ENCODE data around the gene MERTK. TPM values are rescaled to one million over a fixed set of nuclear protein-coding genes. Genes with fewer than 3 reads are reported as not detected.
A peak's percentile ranks its signal among the peaks of the same experiment; 100 is the strongest.

Gene MERTK
- total and polyA plus RNA-seq, 10 of the 15 experiments (the other 5 are each of a cell fraction or from before 2014, with no cell fraction given): 0.13 to 30.6 (median 0.50) TPM

- intact Hi-C loops (cut with micrococcal nuclease; ENCODE audit: unreplicated experiment) (loop anchor here (10.0 kb wide), 1 partner anchor 92 kb away; no protein-coding TSS in a partner anchor), in situ Hi-C loops (cut with MboI) (no loop called here)
- Histone ChIP-seq H3K27me3 (replicated peaks in 1 of 2; ENCODE audit: control insufficient read depth in 2 of 2, insufficient read depth in 2 of 2, low read length in 1 of 2) (no peaks in the 10 kb centered on the region; a peak in 1 of 4 replicates), H3K4me3 (no peak overlapping the region), H3K9me3 (replicated peaks; ENCODE audit: control insufficient read depth, insufficient read depth, low read length) (no peaks in the 10 kb centered on the region), H3K4me2 (ENCODE audit: control insufficient read depth, insufficient read depth) (no peak overlapping the region), H3K79me2 (ENCODE audit: control insufficient read depth, insufficient read depth, low read length) (no peaks in the 10 kb centered on the region), H2AFZ (ENCODE audit: control insufficient read depth, low read depth, low read length) (no peak overlapping the region), H3K9ac (ENCODE audit: control insufficient read depth, insufficient read depth, low read length) (no peak overlapping the region), H4K20me1 (ENCODE audit: control insufficient read depth, insufficient read depth) (no peaks in the 10 kb centered on the region), H3K36me3 (ENCODE audit: control insufficient read depth in 2 of 2, insufficient read depth in 2 of 2, low read length in 1 of 2) (no peaks in the 10 kb centered on the region), H3K27ac (ENCODE audit: control insufficient read depth, insufficient read depth) (no peak overlapping the region), H3K4me1 (ENCODE audit: control insufficient read depth, insufficient read depth, low read length) (no peaks in the 10 kb centered on the region)
- ChIA-PET RAD21 (ENCODE audit: unreplicated experiment) (interaction anchor here (1.0 kb wide), 1 partner anchor 25 kb away, joined by 3 read pairs; no protein-coding TSS in a partner anchor), SMC1A (ENCODE audit: uncharacterized antibody, unreplicated experiment) (interaction anchor here (1.6 to 1.7 kb wide), 2 partner anchors 13 kb away, joined by 3 read pairs; no protein-coding TSS in a partner anchor), CTCF (interaction anchor here (0.9 kb wide), 1 partner anchor 65 kb away, joined by 3 read pairs; no protein-coding TSS in a partner anchor), POLR2A (no interaction called here)
- 32% methylated on average over 6 of the region's 6 CpGs for WGBS (ENCODE audit: insufficient coverage, insufficient replicate concordance, low lambda C conversion rate, missing lambda C conversion rate)
- FAIRE-seq: no peak
- no peak for DNase-seq (ENCODE audit: low read depth, low spot score)
- no peak for TF ChIP-seq CEBPB (IDR thresholded peaks at IDR 0.05; ENCODE audit: borderline replicate concordance in 1 of 2, low read depth in 2 of 2, low read length in 2 of 2)
- TF ChIP-seq ZNF217 (IDR thresholded peaks at IDR 0.05): no peak
- no peak for TF ChIP-seq SMAD5 (IDR thresholded peaks at IDR 0.05; ENCODE audit: low read depth)
- TF ChIP-seq NFYB (IDR thresholded peaks at IDR 0.05; ENCODE audit: insufficient read depth, low read depth, low read length): no peak
- no peak for TF ChIP-seq ZBTB33 (IDR thresholded peaks at IDR 0.05)
- TF ChIP-seq YBX1 (IDR thresholded peaks at IDR 0.05): no peak
- TF ChIP-seq MLLT1 (IDR thresholded peaks at IDR 0.05): no peak
- no TSS peak for BruUV-seq (replicated peaks)
- ATAC-seq: peak; percentile 46
Observed at GRCh38 chr2:111952871-111953452, 54.6 kb downstream of the MERTK start.

Data from GM12878 (cell line).